ENCODE results near the gene EIF4A3. TPM values are rescaled to one million over a fixed set of nuclear protein-coding genes. Genes with fewer than 3 reads are reported as not detected.

The EIF4A3 gene
- total and polyA plus RNA-seq, 10 of the 15 experiments (the other 5 are each of a cell fraction or from before 2014, with no cell fraction given): 53.3 to 225 (median 103) TPM

DNA sequence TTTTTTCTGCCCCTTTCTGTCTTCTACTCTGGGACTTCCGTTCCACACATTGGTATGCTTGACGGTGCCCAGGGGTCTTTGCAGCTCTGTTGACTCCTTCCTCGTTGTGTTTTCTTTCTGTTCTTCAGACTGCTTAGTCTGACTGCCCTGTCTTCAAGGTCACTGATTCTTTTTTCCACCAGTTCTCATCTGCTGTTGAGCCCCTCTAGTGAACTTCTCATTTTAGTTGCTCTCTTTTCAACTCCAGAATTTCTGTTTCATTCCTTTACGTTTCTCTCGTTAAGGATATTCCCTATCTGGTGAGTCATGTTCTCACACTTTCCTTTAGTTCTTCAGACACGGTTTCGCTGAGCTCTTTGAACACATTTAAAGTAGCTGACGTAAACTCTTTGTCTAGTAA, 31.8 kb downstream of the EIF4A3 start (continued):
- TF ChIP-seq BCL11A (IDR thresholded peaks at IDR 0.05; ENCODE audit: low read depth, low read length) (no peak), ZNF24 (IDR thresholded peaks at IDR 0.05) (no peak), EGR1 (IDR thresholded peaks at IDR 0.05; ENCODE audit: borderline replicate concordance in 1 of 2, low read depth in 2 of 2, low read length in 2 of 2) (no peak), STAT1 (conservative IDR thresholded peaks at IDR 0.05) (no peak)
- TF ChIP-seq, protein P1, sequence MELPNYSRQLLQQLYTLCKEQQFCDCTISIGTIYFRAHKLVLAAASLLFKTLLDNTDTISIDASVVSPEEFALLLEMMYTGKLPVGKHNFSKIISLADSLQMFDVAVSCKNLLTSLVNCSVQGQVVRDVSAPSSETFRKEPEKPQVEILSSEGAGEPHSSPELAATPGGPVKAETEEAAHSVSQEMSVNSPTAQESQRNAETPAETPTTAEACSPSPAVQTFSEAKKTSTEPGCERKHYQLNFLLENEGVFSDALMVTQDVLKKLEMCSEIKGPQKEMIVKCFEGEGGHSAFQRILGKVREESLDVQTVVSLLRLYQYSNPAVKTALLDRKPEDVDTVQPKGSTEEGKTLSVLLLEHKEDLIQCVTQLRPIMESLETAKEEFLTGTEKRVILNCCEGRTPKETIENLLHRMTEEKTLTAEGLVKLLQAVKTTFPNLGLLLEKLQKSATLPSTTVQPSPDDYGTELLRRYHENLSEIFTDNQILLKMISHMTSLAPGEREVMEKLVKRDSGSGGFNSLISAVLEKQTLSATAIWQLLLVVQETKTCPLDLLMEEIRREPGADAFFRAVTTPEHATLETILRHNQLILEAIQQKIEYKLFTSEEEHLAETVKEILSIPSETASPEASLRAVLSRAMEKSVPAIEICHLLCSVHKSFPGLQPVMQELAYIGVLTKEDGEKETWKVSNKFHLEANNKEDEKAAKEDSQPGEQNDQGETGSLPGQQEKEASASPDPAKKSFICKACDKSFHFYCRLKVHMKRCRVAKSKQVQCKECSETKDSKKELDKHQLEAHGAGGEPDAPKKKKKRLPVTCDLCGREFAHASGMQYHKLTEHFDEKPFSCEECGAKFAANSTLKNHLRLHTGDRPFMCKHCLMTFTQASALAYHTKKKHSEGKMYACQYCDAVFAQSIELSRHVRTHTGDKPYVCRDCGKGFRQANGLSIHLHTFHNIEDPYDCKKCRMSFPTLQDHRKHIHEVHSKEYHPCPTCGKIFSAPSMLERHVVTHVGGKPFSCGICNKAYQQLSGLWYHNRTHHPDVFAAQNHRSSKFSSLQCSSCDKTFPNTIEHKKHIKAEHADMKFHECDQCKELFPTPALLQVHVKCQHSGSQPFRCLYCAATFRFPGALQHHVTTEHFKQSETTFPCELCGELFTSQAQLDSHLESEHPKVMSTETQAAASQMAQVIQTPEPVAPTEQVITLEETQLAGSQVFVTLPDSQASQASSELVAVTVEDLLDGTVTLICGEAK (IDR thresholded peaks at IDR 0.05; ENCODE audit: borderline replicate concordance): no peak

DNA sequence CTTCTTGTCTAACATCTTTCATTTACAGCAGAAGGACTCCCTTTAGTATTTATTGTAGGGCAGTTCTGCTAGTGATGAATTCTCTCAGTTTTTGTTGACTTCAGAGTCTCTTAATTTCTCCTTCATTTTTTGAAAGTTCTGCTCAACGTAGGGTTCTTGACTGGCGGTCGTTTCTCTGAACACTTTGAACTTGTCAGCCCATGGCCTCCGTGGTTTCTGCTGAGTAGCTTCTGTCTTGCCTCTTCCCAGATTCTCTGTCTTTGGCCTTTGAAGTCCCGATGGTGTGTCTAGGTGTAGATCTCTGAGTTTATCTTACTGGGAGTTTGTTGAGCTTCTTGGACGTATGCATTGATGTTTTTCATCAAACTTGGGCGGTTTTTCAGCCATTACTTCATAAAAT, 32.2 kb downstream of the EIF4A3 start:
- H3K9me3 ChIP-seq (replicated peaks; ENCODE audit: control insufficient read depth, insufficient read depth, low read length): no peaks in the 10 kb centered on the region; the same call in 2 of the 3 replicates
- no peak overlapping the region for H3K4me2 ChIP-seq (ENCODE audit: control insufficient read depth, insufficient read depth)
- TF ChIP-seq BCL11A (IDR thresholded peaks at IDR 0.05; ENCODE audit: low read depth, low read length) (no peak), MEF2B (IDR thresholded peaks at IDR 0.05; ENCODE audit: partially characterized antibody, poor library complexity, severe bottlenecking) (no peak), USF1 (IDR thresholded peaks at IDR 0.05; ENCODE audit: borderline replicate concordance, extremely low read length, insufficient read depth, low read depth, low read length) (no peak), SP1 (IDR thresholded peaks at IDR 0.05; ENCODE audit: low read depth, low read length) (no peak), CREM (IDR thresholded peaks at IDR 0.05; ENCODE audit: low read depth) (no peak), EP300 (IDR thresholded peaks at IDR 0.05; ENCODE audit: borderline replicate concordance in 1 of 2, control insufficient read depth in 1 of 2, low read depth in 2 of 2, low read length in 2 of 2) (no peak), PAX5 (IDR thresholded peaks at IDR 0.05; ENCODE audit: borderline replicate concordance, low read depth, low read length) (no peak), CHD2 (IDR thresholded peaks at IDR 0.05; ENCODE audit: borderline replicate concordance, low read depth, low read length) (no peak), JUNB (IDR thresholded peaks at IDR 0.05) (no peak), ZZZ3 (IDR thresholded peaks at IDR 0.05; ENCODE audit: control insufficient read depth, insufficient read length, low read depth) (no peak), POLR2AphosphoS2 (IDR thresholded peaks at IDR 0.05; ENCODE audit: low read depth, low read length) (no peak), RCOR1 (conservative IDR thresholded peaks at IDR 0.05; ENCODE audit: low read depth, low read length) (no peak), TBL1XR1 (IDR thresholded peaks at IDR 0.05; ENCODE audit: low read depth, low read length) (no peak)
- TF ChIP-seq, protein P2, sequence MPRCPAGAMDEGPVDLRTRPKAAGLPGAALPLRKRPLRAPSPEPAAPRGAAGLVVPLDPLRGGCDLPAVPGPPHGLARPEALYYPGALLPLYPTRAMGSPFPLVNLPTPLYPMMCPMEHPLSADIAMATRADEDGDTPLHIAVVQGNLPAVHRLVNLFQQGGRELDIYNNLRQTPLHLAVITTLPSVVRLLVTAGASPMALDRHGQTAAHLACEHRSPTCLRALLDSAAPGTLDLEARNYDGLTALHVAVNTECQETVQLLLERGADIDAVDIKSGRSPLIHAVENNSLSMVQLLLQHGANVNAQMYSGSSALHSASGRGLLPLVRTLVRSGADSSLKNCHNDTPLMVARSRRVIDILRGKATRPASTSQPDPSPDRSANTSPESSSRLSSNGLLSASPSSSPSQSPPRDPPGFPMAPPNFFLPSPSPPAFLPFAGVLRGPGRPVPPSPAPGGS (IDR thresholded peaks at IDR 0.05; ENCODE audit: borderline replicate concordance, insufficient read depth, low read depth, low read length, poor library complexity, severe bottlenecking): no peak
- peaks cover 0 to 3% of the 10 kb centered on the region in 2 experiments; a peak in 2 of 4 replicates for H3K27me3 ChIP-seq (replicated peaks in 1 of 2; ENCODE audit: control insufficient read depth in 2 of 2, insufficient read depth in 2 of 2, low read length in 1 of 2)
- BruUV-seq (replicated peaks): no TSS peak
- H3K27ac ChIP-seq (ENCODE audit: control insufficient read depth, insufficient read depth): no peak overlapping the region
- no peaks in the 10 kb centered on the region; the same call in 1 of the 2 replicates for H4K20me1 ChIP-seq (ENCODE audit: control insufficient read depth, insufficient read depth)
- no peaks in the 10 kb centered on the region for H3K36me3 ChIP-seq (ENCODE audit: control insufficient read depth in 2 of 2, insufficient read depth in 2 of 2, low read length in 1 of 2)
- no peak for ATAC-seq
- no peak overlapping the region for H2AFZ ChIP-seq (ENCODE audit: control insufficient read depth, low read depth, low read length)
- H3K79me2 ChIP-seq (ENCODE audit: control insufficient read depth, insufficient read depth, low read length): no peaks in the 10 kb centered on the region
- POLR2A ChIA-PET: no interaction called here
- intact Hi-C loops (cut with micrococcal nuclease; ENCODE audit: unreplicated experiment): no loop called here
- 36% methylated on average over 7 of the region's 7 CpGs for WGBS (ENCODE audit: insufficient coverage, insufficient replicate concordance, low lambda C conversion rate, missing lambda C conversion rate)
- no peak for FAIRE-seq
- no peak overlapping the region for H3K4me3 ChIP-seq
- in situ Hi-C loops (cut with MboI): no loop called here
- no peak for DNase-seq (ENCODE audit: low read depth, low spot score)
- CTCF ChIA-PET: no interaction called here
- H3K9ac ChIP-seq (ENCODE audit: control insufficient read depth, insufficient read depth, low read length): no peak overlapping the region
- RAD21 ChIA-PET (ENCODE audit: unreplicated experiment): no interaction called here
- no peaks in the 10 kb centered on the region for H3K4me1 ChIP-seq (ENCODE audit: control insufficient read depth, insufficient read depth, low read length)
- SMC1A ChIA-PET (ENCODE audit: uncharacterized antibody, unreplicated experiment): no interaction called here
